Activated CD8-positive, alpha-beta memory T cell treated with anti-CD3 and anti-CD28 coated beads, Interleukin-2, amount 10 ng/mL, durations not matched to agents 7 days and 5 days (primary cell): ENCODE measurements around the gene PPP6R3. TPM values are rescaled to one million over a fixed set of nuclear protein-coding genes. Genes with fewer than 3 reads are reported as not detected.
"Not testable (repeated sequence)": the region's sequence is repeated elsewhere in the genome, so short reads cannot be mapped to it uniquely, and the experiment has no call there.

Experiments used
- ATAC-seq: fragments of 150-1000 bp; cut with Tn5 transposase; one replicate; pipeline ENCODE4 v1.10.0; 2021; ENCODE audit warnings: moderate library complexity
- CTCF ChIA-PET: fragments of 350-600 bp; sonication (Branson Sonifier 250); formaldehyde crosslinking; loops from one replicate; lab custom pipeline; 2021; ENCODE audit warnings: antibody characterized with exemption; lab: Charles Lee
- DNase-seq: peaks from one replicate; pipeline ENCODE4 v3.0.0-alpha.2; 2020
- H3K27ac Mint-ChIP-seq: one replicate; pipeline ENCODE4 v1.8.0; 2021; ENCODE audit warnings: mild to moderate bottlenecking, mixed read lengths
- H3K27me3 Mint-ChIP-seq: one replicate; pipeline ENCODE4 v1.8.0; 2021; ENCODE audit warnings: mixed read lengths
- H3K36me3 Mint-ChIP-seq: one replicate; pipeline ENCODE4 v1.8.0; 2021; ENCODE audit warnings: mild to moderate bottlenecking, mixed read lengths
- H3K4me1 Mint-ChIP-seq: one replicate; pipeline ENCODE4 v1.8.0; 2021; ENCODE audit warnings: mixed read lengths
- H3K4me3 Mint-ChIP-seq: one replicate; pipeline ENCODE4 v1.8.0; 2021; ENCODE audit warnings: mild to moderate bottlenecking, moderate library complexity, mixed read lengths
- H3K9me3 Mint-ChIP-seq: one replicate; pipeline ENCODE4 v1.8.0; 2022; ENCODE audit warnings: low read depth, mixed read lengths
- total RNA-seq, 2 experiments: library from RNA; stranded (reverse); gene quantifications; one replicate each; pipeline ENCODE4 v1.2.3, GENCODE V29; 2021

Gene PPP6R3
- total RNA-seq, 2 experiments from 2014 or later = 116 to 121 TPM

GRCh38 chr11:68470304-68470811 is 9.8 kb downstream of the PPP6R3 start:
- H3K4me3 Mint-ChIP-seq = peak overlapping the region; percentile 18
- peaks cover 2% of the 10 kb centered on the region for H3K9me3 Mint-ChIP-seq
- no peak for ATAC-seq
- peaks cover 80% of the 10 kb centered on the region for H3K4me1 Mint-ChIP-seq
- H3K27ac Mint-ChIP-seq = peak overlapping the region; percentile 21
- H3K27me3 Mint-ChIP-seq = no peaks in the 10 kb centered on the region
- peaks cover 56% of the 10 kb centered on the region for H3K36me3 Mint-ChIP-seq
- DNase-seq = no peak
- CTCF ChIA-PET = interaction anchor here (0.7 kb wide), 1 partner anchor 374 kb away, joined by 3 read pairs; no protein-coding TSS in a partner anchor

GRCh38 chr11:68471360-68472340 is 11.1 kb downstream of the PPP6R3 start:
- peak overlapping the region; percentile 62 for H3K27ac Mint-ChIP-seq
- H3K9me3 Mint-ChIP-seq = peaks cover 2% of the 10 kb centered on the region
- peaks cover 71% of the 10 kb centered on the region for H3K4me1 Mint-ChIP-seq
- H3K27me3 Mint-ChIP-seq = no peaks in the 10 kb centered on the region
- DNase-seq (peak; percentile 82), ATAC-seq (peak; percentile 70)
- H3K36me3 Mint-ChIP-seq = peaks cover 51% of the 10 kb centered on the region
- CTCF ChIA-PET = no interaction called here
- H3K4me3 Mint-ChIP-seq = peak overlapping the region; percentile 55

- no peak overlapping the region for H3K4me3 Mint-ChIP-seq
- peaks cover 2% of the 10 kb centered on the region for H3K9me3 Mint-ChIP-seq
- peaks cover 56% of the 10 kb centered on the region for H3K36me3 Mint-ChIP-seq
- peaks cover 66% of the 10 kb centered on the region for H3K4me1 Mint-ChIP-seq
- ATAC-seq = no peak
- no peak overlapping the region for H3K27ac Mint-ChIP-seq
- no peak for DNase-seq
- CTCF ChIA-PET = no interaction called here
- H3K27me3 Mint-ChIP-seq = no peaks in the 10 kb centered on the region
These were observed 12.2 kb downstream of the PPP6R3 start for GRCh38 chr11:68472778-68473177.

- ATAC-seq = no peak
- Mint-ChIP-seq H3K4me3 (no peak overlapping the region), H3K36me3 (peaks cover 56% of the 10 kb centered on the region), H3K27ac (no peak overlapping the region), H3K9me3 (peaks cover 2% of the 10 kb centered on the region), H3K4me1 (peaks cover 57% of the 10 kb centered on the region), H3K27me3 (no peaks in the 10 kb centered on the region)
- CTCF ChIA-PET = no interaction called here
- no peak for DNase-seq
These were observed 13.1 kb downstream of the PPP6R3 start for GRCh38 chr11:68473693-68474092.

- H3K27me3 Mint-ChIP-seq, DNase-seq, H3K4me3 Mint-ChIP-seq, ATAC-seq, H3K9me3 Mint-ChIP-seq, CTCF ChIA-PET, H3K27ac Mint-ChIP-seq: not testable (repeated sequence)
- H3K4me1 Mint-ChIP-seq = peaks cover 45% of the 10 kb centered on the region
- peaks cover 65% of the 10 kb centered on the region for H3K36me3 Mint-ChIP-seq
These were observed 15.1 kb downstream of the PPP6R3 start for GRCh38 chr11:68475626-68476025.

- H3K27me3 Mint-ChIP-seq = no peaks in the 10 kb centered on the region
- H3K27ac Mint-ChIP-seq = no peak overlapping the region
- H3K36me3 Mint-ChIP-seq = peaks cover 52% of the 10 kb centered on the region
- H3K9me3 Mint-ChIP-seq = peaks cover 6% of the 10 kb centered on the region
- DNase-seq (no peak), ATAC-seq (no peak)
- CTCF ChIA-PET = no interaction called here
- H3K4me3 Mint-ChIP-seq = no peak overlapping the region
- H3K4me1 Mint-ChIP-seq = peaks cover 27% of the 10 kb centered on the region
These were observed 18.8 kb downstream of the PPP6R3 start for GRCh38 chr11:68479390-68479789.

- CTCF ChIA-PET = interaction anchor here (1.2 kb wide), 1 partner anchor 13 kb away, joined by 3 read pairs; no protein-coding TSS in a partner anchor
- H3K4me3 Mint-ChIP-seq = no peak overlapping the region
These were observed 19.6 kb downstream of the PPP6R3 start for GRCh38 chr11:68480193-68480592.

GRCh38 chr11:68480852-68481510 is 20.4 kb downstream of the PPP6R3 start:
- DNase-seq (no peak), ATAC-seq (no peak)
- H3K27me3 Mint-ChIP-seq = no peaks in the 10 kb centered on the region
- no peak overlapping the region for H3K4me3 Mint-ChIP-seq
- CTCF ChIA-PET = interaction anchor here (1.2 kb wide), 1 partner anchor 14 kb away, joined by 3 read pairs; no protein-coding TSS in a partner anchor
- peaks cover 5% of the 10 kb centered on the region for H3K9me3 Mint-ChIP-seq
- H3K4me1 Mint-ChIP-seq = peaks cover 30% of the 10 kb centered on the region
- peaks cover 52% of the 10 kb centered on the region for H3K36me3 Mint-ChIP-seq
- no peak overlapping the region for H3K27ac Mint-ChIP-seq

More at GRCh38 chr11:68480193-68480592, 19.6 kb downstream of the PPP6R3 start:
- peaks cover 27% of the 10 kb centered on the region for H3K4me1 Mint-ChIP-seq
- no peak for DNase-seq
- peaks cover 52% of the 10 kb centered on the region for H3K36me3 Mint-ChIP-seq
- H3K27ac Mint-ChIP-seq = no peak overlapping the region
- H3K27me3 Mint-ChIP-seq = no peaks in the 10 kb centered on the region
- no peak for ATAC-seq
- H3K9me3 Mint-ChIP-seq = peaks cover 5% of the 10 kb centered on the region

GRCh38 chr11:68481579-68482240 is 21.2 kb downstream of the PPP6R3 start:
- Mint-ChIP-seq H3K4me3 (no peak overlapping the region), H3K9me3 (peaks cover 5% of the 10 kb centered on the region), H3K36me3 (peaks cover 56% of the 10 kb centered on the region), H3K4me1 (peaks cover 34% of the 10 kb centered on the region), H3K27ac (no peak overlapping the region), H3K27me3 (no peaks in the 10 kb centered on the region)
- ATAC-seq (no peak), DNase-seq (no peak)
- CTCF ChIA-PET = no interaction called here

GRCh38 chr11:68488623-68489022 is 28.1 kb downstream of the PPP6R3 start:
- Mint-ChIP-seq H3K9me3 (peaks cover 5% of the 10 kb centered on the region), H3K36me3 (peaks cover 38% of the 10 kb centered on the region), H3K27ac (no peak overlapping the region), H3K4me1 (peaks cover 40% of the 10 kb centered on the region), H3K4me3 (no peak overlapping the region), H3K27me3 (no peaks in the 10 kb centered on the region)
- no peak for DNase-seq
- CTCF ChIA-PET = interaction anchor here (1.2 kb wide), 1 partner anchor 25 kb away, joined by 3 read pairs; no protein-coding TSS in a partner anchor
- no peak for ATAC-seq

GRCh38 chr11:68495220-68495729 is 34.7 kb downstream of the PPP6R3 start:
- no peaks in the 10 kb centered on the region for H3K9me3 Mint-ChIP-seq
- peaks cover 31% of the 10 kb centered on the region for H3K4me1 Mint-ChIP-seq
- H3K4me3 Mint-ChIP-seq = no peak overlapping the region
- ATAC-seq (no peak), DNase-seq (no peak)
- no peak overlapping the region for H3K27ac Mint-ChIP-seq
- CTCF ChIA-PET = interaction anchor here (0.9 kb wide), 1 partner anchor 199 kb away, joined by 3 read pairs; no protein-coding TSS in a partner anchor
- peaks cover 8% of the 10 kb centered on the region for H3K36me3 Mint-ChIP-seq
- no peaks in the 10 kb centered on the region for H3K27me3 Mint-ChIP-seq

- H3K9me3 Mint-ChIP-seq = no peaks in the 10 kb centered on the region
- peaks cover 29% of the 10 kb centered on the region for H3K4me1 Mint-ChIP-seq
- no peak overlapping the region for H3K4me3 Mint-ChIP-seq
- no peak for ATAC-seq
- H3K27ac Mint-ChIP-seq = no peak overlapping the region
- H3K27me3 Mint-ChIP-seq = no peaks in the 10 kb centered on the region
- CTCF ChIA-PET = no interaction called here
- no peak for DNase-seq
- peaks cover 8% of the 10 kb centered on the region for H3K36me3 Mint-ChIP-seq
These were observed 35.3 kb downstream of the PPP6R3 start for GRCh38 chr11:68495872-68496271.
